Upper lobe of left lung (tissue), 4 donors: ENCODE measurements around the gene ASF1A.

Experiments used
- CTCF ChIP-seq, 6 experiments: fragments of 450-650 bp in 4 of 6; fragments of 200-600 bp in 2 of 6; sonication (generic) in 2 of 6; IDR thresholded peaks; one replicate each; pipeline ENCODE4 v1.5.1; 2016 to 2019; ENCODE audit warnings: antibody characterized with exemption in 6 of 6
- POLR2A ChIP-seq, 4 donors: fragments of 450-650 bp; IDR thresholded peaks; one replicate each; pipeline ENCODE4 v1.5.1; 2016 to 2017; ENCODE audit warnings: antibody characterized with exemption in 4 of 4, mild to moderate bottlenecking in 2 of 4

DNA sequence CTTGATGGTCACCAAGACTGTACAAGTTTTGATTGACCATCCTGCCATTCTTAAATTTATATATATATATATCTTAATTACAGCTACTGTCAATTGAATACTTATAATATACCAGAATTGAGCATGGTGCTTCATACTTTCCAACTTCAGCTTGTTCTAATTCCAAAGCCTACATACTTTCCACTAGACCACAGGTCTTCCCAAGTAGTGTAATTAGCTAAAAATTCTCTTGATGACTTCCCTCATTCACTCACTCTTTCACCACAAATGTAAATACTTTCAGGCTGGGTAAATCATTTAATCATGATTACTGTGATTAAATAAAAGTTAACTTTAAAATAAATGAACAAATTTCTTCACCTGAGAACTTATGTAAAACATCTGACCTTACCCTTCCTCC lies 3.4 kb downstream of the ASF1A start:
- no peak for TF ChIP-seq CTCF (IDR thresholded peaks at IDR 0.05)
- TF ChIP-seq POLR2A (IDR thresholded peaks at IDR 0.05), result no peak
